LNCAP (cell line): Measurements from ENCODE around the gene PLD6.

Experiments used
- CTCF ChIP-seq: fragments of 450-650 bp; IDR thresholded peaks from 2 replicates; pipeline ENCODE4 v1.5.1; 2017; ENCODE audit warnings: mild to moderate bottlenecking

The PLD6 gene

DNA sequence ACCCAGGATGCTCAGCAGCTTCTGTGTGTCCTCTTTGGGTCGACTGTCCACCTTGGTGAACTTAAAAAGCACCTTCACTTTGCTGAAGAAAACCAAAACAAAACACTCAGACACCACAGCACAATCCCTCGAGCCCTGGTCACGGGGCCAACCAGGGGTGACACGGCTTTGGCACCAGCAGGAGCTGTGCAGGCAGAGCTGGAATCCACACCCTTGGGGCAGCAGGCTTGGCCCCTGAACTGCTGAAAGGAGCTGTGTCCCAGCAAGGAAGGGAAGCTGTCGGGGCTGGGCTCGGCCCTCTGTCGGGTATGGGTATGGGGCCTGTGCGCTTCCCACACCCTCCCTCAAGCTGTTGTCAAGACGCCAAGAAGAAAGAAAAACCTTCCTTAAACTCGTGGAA is 7.6 kb upstream of the PLD6 start:
- TF ChIP-seq CTCF = no peak

- no peak for TF ChIP-seq CTCF
These were observed 1.9 kb upstream of the PLD6 start for GRCh38 chr17:17207998-17208397.

GRCh38 chr17:17206913-17207335 is 791 bp upstream of the PLD6 start:
- TF ChIP-seq CTCF = no peak

GRCh38 chr17:17205368-17206123 is 587 bp downstream of the PLD6 start:
- TF ChIP-seq CTCF = no peak

GRCh38 chr17:17204635-17205231 is 1.4 kb downstream of the PLD6 start:
- TF ChIP-seq CTCF = no peak

DNA sequence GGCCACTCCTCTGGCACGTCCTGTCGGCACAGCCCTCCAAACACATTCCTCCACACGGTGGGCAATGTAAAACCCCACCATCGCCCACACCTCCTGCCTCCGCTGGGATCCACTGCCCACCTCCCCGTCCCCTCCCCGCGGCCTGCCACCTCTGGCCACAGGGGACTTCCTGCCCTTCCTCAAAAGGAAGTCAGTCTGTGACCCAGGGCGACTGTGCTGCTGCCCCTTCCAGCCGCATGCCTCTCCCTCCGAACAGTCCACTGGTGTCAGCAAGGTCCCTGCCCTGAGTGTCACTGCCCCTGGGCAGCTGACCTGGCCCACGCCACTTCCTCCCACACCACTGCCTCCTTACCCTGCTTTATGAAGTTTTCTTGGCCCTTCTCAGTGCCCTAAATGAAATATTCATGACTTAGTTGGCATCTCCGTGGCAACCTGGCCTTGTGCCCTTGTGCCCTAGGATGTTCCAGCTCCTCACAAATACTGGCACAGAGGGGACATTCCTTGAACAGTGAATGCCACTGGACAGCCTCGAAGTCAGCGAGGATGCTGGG is 2.0 kb downstream of the PLD6 start:
- TF ChIP-seq CTCF = no peak

- no peak for TF ChIP-seq CTCF
These were observed 2.9 kb downstream of the PLD6 start for GRCh38 chr17:17203173-17203730.
